ENCODE data around the gene GFOD2. TPM values are rescaled to one million over a fixed set of nuclear protein-coding genes. Genes with fewer than 3 reads are reported as not detected.

The GFOD2 gene
- total and polyA plus RNA-seq, 9 donors = 8.3 to 15.9 (median 12.9) TPM

DNA sequence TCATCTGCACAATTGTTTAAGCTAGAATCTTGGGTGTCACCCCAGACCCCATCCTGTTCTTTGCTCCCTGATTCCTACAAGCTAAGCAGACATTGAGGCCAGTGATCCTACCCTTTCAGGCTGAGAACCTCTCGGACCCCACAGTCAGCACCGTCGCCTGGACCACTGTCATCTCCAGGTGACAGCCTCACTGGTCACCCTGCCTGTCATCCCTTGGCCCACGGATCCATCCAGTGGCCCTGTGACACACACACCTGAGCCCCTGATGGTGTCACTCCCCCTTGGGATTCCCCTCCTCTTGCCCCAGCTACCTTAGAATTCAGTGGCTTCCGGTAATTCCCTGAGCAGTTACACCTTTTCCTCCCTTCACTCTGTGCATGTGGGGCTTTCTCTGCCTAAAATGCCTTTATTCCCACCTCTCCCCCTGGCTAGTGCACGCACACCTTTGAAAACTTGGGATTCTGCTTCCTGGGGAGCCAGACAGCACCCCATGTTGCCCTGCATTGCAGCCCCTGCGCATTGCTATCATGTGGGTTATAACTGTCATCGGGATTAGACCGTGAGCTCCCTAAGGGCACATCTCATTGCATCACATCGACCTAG is 49.5 kb downstream of the GFOD2 start:
- DNase-seq = peak in 2 of 5 donors; percentile 15 to 28
- Histone ChIP-seq H3K9me3 (no peaks in the 10 kb centered on the region), H3K4me3 (no peak overlapping the region), H3K27me3 (no peaks in the 10 kb centered on the region), H3K36me3 (no peaks in the 10 kb centered on the region), H3K27ac (no peak overlapping the region), H3K4me1 (ENCODE audit: insufficient read depth) (peaks cover 20% of the 10 kb centered on the region)
- intact Hi-C loops (cut with DNase I) = loop anchor here (5.0 to 10.0 kb wide), 6 partner anchors 107 to 355 kb away; partner anchors contain the start of genes RIPOR1 (in 2 of the 4), CTCF (in 1 of the 4), CTRL (in 1 of the 4) and DDX28 (in 1 of the 4)
- 86 to 88% (median 87%) methylated on average over 10 of the region's 10 CpGs for WGBS, 3 donors
- TF ChIP-seq EP300 (IDR thresholded peaks at IDR 0.05) = no peak

DNA sequence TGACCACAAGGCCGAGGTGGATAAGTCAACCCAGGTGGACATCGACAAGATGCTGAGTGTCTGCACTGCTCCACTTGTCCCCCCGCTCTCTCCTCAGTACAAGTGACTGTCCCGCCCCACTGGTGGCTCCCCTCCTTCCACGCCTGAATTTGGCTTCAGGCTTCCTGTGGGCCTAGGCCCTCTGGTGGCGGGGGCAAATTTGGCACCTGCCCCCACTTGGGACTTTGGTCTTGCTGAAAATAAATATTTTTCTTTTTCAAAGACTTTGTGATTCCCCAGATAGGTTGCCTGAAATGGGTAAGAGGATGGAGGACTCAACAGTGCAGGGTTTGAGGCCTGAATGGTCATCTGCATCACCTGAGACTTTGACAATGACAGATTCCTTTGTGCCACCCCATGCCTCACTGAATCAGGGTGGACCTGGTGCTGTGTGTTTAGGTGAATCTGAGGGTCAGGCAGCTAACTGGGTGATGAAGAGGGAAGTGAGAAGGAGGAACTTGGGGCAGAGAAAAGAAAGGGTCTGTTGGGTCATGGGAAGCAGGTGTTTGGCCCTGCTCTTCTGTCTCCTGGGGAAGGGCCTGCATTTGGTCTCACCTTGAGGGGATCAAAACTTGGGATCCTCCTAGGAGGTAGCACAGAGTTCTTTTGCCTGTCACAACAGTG is 50.5 kb downstream of the GFOD2 start:
- H3K27ac ChIP-seq = no peak overlapping the region
- no peaks in the 10 kb centered on the region for H3K27me3 ChIP-seq
- H3K4me3 ChIP-seq = no peak overlapping the region
- intact Hi-C loops (cut with DNase I) = loop anchor here in 3 of 4 donors (5.0 to 10.0 kb wide), 4 partner anchors 106 to 266 kb away; partner anchors contain the start of genes RIPOR1 (in 2 of the 3), CTCF (in 1 of the 3), CTRL (in 1 of the 3) and PSMB10 (in 1 of the 3)
- 83 to 87% (median 87%) methylated on average over 6 of the region's 6 CpGs for WGBS, 3 donors
- no peak for TF ChIP-seq POLR2A (IDR thresholded peaks at IDR 0.05)
- TF ChIP-seq, protein P1, sequence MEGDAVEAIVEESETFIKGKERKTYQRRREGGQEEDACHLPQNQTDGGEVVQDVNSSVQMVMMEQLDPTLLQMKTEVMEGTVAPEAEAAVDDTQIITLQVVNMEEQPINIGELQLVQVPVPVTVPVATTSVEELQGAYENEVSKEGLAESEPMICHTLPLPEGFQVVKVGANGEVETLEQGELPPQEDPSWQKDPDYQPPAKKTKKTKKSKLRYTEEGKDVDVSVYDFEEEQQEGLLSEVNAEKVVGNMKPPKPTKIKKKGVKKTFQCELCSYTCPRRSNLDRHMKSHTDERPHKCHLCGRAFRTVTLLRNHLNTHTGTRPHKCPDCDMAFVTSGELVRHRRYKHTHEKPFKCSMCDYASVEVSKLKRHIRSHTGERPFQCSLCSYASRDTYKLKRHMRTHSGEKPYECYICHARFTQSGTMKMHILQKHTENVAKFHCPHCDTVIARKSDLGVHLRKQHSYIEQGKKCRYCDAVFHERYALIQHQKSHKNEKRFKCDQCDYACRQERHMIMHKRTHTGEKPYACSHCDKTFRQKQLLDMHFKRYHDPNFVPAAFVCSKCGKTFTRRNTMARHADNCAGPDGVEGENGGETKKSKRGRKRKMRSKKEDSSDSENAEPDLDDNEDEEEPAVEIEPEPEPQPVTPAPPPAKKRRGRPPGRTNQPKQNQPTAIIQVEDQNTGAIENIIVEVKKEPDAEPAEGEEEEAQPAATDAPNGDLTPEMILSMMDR (IDR thresholded peaks at IDR 0.05) = no peak
- TF ChIP-seq EP300 (IDR thresholded peaks at IDR 0.05) = no peak
- H3K36me3 ChIP-seq = no peaks in the 10 kb centered on the region
- peaks cover 17% of the 10 kb centered on the region for H3K4me1 ChIP-seq (ENCODE audit: insufficient read depth)
- no peak for DNase-seq
- H3K9me3 ChIP-seq = no peaks in the 10 kb centered on the region

DNA sequence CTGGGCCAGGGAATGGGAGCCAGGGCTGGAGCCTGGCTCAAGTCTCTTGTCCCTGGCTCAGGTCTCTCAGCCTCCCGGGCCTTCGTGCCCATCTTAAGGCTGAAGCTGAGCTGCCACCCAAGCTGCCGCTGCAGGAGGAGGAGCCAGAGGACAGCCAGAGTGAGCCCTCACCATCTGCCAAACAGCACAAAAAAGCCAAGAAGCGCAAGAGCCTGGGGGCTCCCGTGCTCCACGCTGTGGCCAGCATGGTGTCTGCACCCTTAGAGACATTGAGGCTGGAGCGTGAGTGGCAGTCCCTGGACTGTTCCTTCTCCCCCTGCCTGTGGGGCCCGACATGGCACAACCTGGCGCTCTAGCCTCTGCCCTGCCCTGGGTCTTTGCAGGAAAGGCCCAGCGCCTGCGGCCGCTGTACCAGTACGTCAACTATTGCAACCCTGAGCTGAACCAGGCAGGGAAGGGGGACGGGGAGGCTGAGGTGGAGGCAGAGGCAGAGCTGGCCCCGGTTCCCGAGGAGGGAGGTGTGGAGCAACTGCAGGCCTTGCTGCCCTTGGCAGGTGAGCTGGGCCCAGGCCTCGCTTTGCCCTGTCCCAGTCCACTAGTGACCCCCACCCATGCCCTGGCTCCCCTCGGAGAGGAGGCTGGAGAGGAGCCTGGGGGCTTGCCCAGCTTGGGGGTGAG is 51.2 kb downstream of the GFOD2 start:
- Histone ChIP-seq H3K27me3 (no peaks in the 10 kb centered on the region), H3K4me1 (ENCODE audit: insufficient read depth) (peaks cover 10% of the 10 kb centered on the region), H3K36me3 (no peaks in the 10 kb centered on the region), H3K4me3 (peak overlapping the region; percentile 66), H3K27ac (peak overlapping the region in 1 of 2 donors; percentile 65), H3K9me3 (no peaks in the 10 kb centered on the region)
- WGBS, 3 donors = 17 to 26% (median 19%) methylated on average over 15 to 18 of the region's 18 CpGs
- no peak for TF ChIP-seq EP300 (IDR thresholded peaks at IDR 0.05)
- TF ChIP-seq, protein P1 (IDR thresholded peaks at IDR 0.05) = peak; percentile 85 to 92 (median 89)
- DNase-seq = peak; percentile 75 to 85 (median 81)
- intact Hi-C loops (cut with DNase I) = loop anchor here in 3 of 4 donors (5.0 to 10.0 kb wide), 4 partner anchors 106 to 267 kb away; partner anchors contain the start of genes RIPOR1 (in 2 of the 3), CTCF (in 1 of the 3), CTRL (in 1 of the 3) and PSMB10 (in 1 of the 3)

DNA sequence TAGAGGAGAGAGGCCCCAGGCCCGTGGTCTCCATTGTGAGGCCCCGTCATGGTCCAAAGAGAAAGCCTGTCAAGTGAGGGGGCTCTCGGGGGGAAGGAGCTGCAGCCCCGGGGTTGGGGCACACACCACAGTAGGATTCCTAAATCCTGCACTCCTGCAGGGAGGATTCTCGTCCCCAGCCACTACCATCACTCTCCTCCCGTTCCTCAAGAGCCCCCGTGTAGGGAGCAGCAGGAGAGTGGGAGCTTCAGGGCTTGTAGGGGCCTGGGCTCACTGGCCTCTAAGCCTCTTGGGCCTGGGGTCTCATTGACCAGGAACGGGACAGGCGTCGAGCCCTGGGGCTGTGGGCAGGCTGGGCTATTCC is 51.7 kb downstream of the GFOD2 start:
- TF ChIP-seq, protein P1 (IDR thresholded peaks at IDR 0.05) = no peak
- TF ChIP-seq POLR2A (IDR thresholded peaks at IDR 0.05) = no peak
- TF ChIP-seq EP300 (IDR thresholded peaks at IDR 0.05) = no peak
- H3K4me1 ChIP-seq (ENCODE audit: insufficient read depth) = peaks cover 8% of the 10 kb centered on the region
- H3K9me3 ChIP-seq = no peaks in the 10 kb centered on the region
- H3K36me3 ChIP-seq = no peaks in the 10 kb centered on the region
- DNase-seq = no peak
- H3K27me3 ChIP-seq = no peaks in the 10 kb centered on the region
- H3K4me3 ChIP-seq = peak overlapping the region; percentile 66
- WGBS, 3 donors = 17 to 21% (median 21%) methylated on average over 7 to 10 of the region's 10 CpGs
- intact Hi-C loops (cut with DNase I) = loop anchor here in 3 of 4 donors (5.0 to 10.0 kb wide), 4 partner anchors 105 to 267 kb away; partner anchors contain the start of genes RIPOR1 (in 2 of the 3), CTCF (in 1 of the 3), CTRL (in 1 of the 3) and PSMB10 (in 1 of the 3)
- peak overlapping the region in 1 of 2 donors; percentile 65 for H3K27ac ChIP-seq
